Neural cell (in vitro differentiated cells): ENCODE measurements around the gene FEM1B.

Source experiments
- CTCF ChIP-seq: fragments of 450-650 bp; IDR thresholded peaks from 2 replicates; pipeline ENCODE4 v1.5.1; 2014; ENCODE audit warnings: antibody characterized with exemption, mild to moderate bottlenecking, moderate library complexity; ENCODE audit not compliant: poor library complexity, severe bottlenecking
- EP300 ChIP-seq: fragments of 450-650 bp; conservative IDR thresholded peaks from 2 replicates; pipeline ENCODE4 v1.6.1; 2014; ENCODE audit warnings: antibody characterized with exemption, mild to moderate bottlenecking, moderate library complexity; ENCODE audit not compliant: poor library complexity, severe bottlenecking
- EZH2 ChIP-seq: fragments of 200-600, 300-800 bp; shearing (Covaris generic), sonication (generic); IDR thresholded peaks from 2 replicates; pipeline ENCODE4 v1.6.1; 2014; ENCODE audit warnings: antibody characterized with exemption, low read length, borderline replicate concordance, mild to moderate bottlenecking; ENCODE audit not compliant: insufficient read depth, poor library complexity, severe bottlenecking
- MXI1 ChIP-seq: fragments of 450-650 bp; conservative IDR thresholded peaks from 2 replicates; pipeline ENCODE4 v1.6.1; 2014; ENCODE audit warnings: antibody characterized with exemption, mild to moderate bottlenecking; ENCODE audit not compliant: poor library complexity, severe bottlenecking
- POLR2AphosphoS5 ChIP-seq: IDR thresholded peaks from 2 replicates; pipeline ENCODE4 v1.6.1; 2012
- RAD21 ChIP-seq: fragments of 450-650 bp; conservative IDR thresholded peaks from 2 replicates; pipeline ENCODE4 v1.6.1; 2014; ENCODE audit warnings: antibody characterized with exemption, mild to moderate bottlenecking, moderate library complexity
- REST ChIP-seq: IDR thresholded peaks from 2 replicates; pipeline ENCODE4 v1.6.1; 2012; ENCODE audit warnings: borderline replicate concordance
- SMC3 ChIP-seq: fragments of 450-650 bp; conservative IDR thresholded peaks from 2 replicates; pipeline ENCODE4 v1.6.1; 2014; ENCODE audit warnings: antibody characterized with exemption, mild to moderate bottlenecking, moderate library complexity; ENCODE audit not compliant: poor library complexity
- TAF1 ChIP-seq: IDR thresholded peaks from 2 replicates; pipeline ENCODE4 v1.6.1; 2012; ENCODE audit warnings: low read depth

GRCh38 chr15:68305420-68305871, 27.9 kb downstream of the FEM1B start:
- no peak for TF ChIP-seq CTCF
- TF ChIP-seq TAF1, result no peak
- no peak for TF ChIP-seq EZH2
- no peak for TF ChIP-seq POLR2AphosphoS5
- TF ChIP-seq SMC3, result no peak
- TF ChIP-seq EP300, result no peak
- TF ChIP-seq MXI1, result no peak
- TF ChIP-seq RAD21, result no peak
- no peak for TF ChIP-seq REST
